GM23248 (cell line): ENCODE measurements around the gene PRCP. TPM values are rescaled to one million over a fixed set of nuclear protein-coding genes. Genes with fewer than 3 reads are reported as not detected.

Experiments
- DNase-seq: peaks from one replicate; pipeline ENCODE4 v3.0.0-alpha.2; 2015
- H2AFZ ChIP-seq: fragments of 200-600 bp; sonication (generic); 2 replicates; pipeline ENCODE4 v1.6.1; 2016; ENCODE audit warnings: antibody characterized with exemption
- H3F3A ChIP-seq: fragments of 200-600 bp; sonication (generic); 2 replicates; pipeline ENCODE4 v1.6.1; 2016; ENCODE audit warnings: mild to moderate bottlenecking, antibody characterized with exemption, mixed run types; ENCODE audit not compliant: insufficient read depth
- H3K27ac ChIP-seq: fragments of 200-600 bp; sonication (generic); 2 replicates; pipeline ENCODE4 v1.5.1; 2016; ENCODE audit warnings: mild to moderate bottlenecking
- H3K27me3 ChIP-seq: fragments of 200-600 bp; sonication (generic); replicated peaks from 2 replicates; pipeline ENCODE4 v1.6.1; 2016; ENCODE audit warnings: mild to moderate bottlenecking; ENCODE audit not compliant: insufficient read depth
- H3K36me3 ChIP-seq: fragments of 200-600 bp; sonication (generic); 2 replicates; pipeline ENCODE4 v1.6.1; 2016; ENCODE audit warnings: low read depth, mild to moderate bottlenecking
- H3K4me1 ChIP-seq: fragments of 200-600 bp; sonication (generic); 2 replicates; pipeline ENCODE4 v1.6.1; 2016; ENCODE audit warnings: mild to moderate bottlenecking; ENCODE audit not compliant: insufficient read depth
- H3K4me2 ChIP-seq: fragments of 200-600 bp; sonication (generic); one replicate; pipeline ENCODE4 v1.6.1; 2016; ENCODE audit warnings: mild to moderate bottlenecking; ENCODE audit not compliant: unreplicated experiment
- H3K4me3 ChIP-seq: fragments of 200-600 bp; sonication (generic); 2 replicates; pipeline ENCODE4 v1.5.1; 2016; ENCODE audit warnings: mild to moderate bottlenecking
- H3K79me2 ChIP-seq: fragments of 200-600 bp; sonication (generic); 2 replicates; pipeline ENCODE4 v1.6.1; 2016; ENCODE audit warnings: mild to moderate bottlenecking; ENCODE audit not compliant: insufficient read depth
- H3K9ac ChIP-seq: fragments of 200-600 bp; sonication (generic); 2 replicates; pipeline ENCODE4 v1.6.1; 2016; ENCODE audit warnings: mild to moderate bottlenecking
- H3K9me2 ChIP-seq: fragments of 200-600 bp; sonication (generic); 2 replicates; pipeline ENCODE4 v1.6.1; 2016; ENCODE audit warnings: mixed run types, mild to moderate bottlenecking, moderate library complexity; ENCODE audit not compliant: insufficient read depth
- H3K9me3 ChIP-seq: fragments of 200-600 bp; sonication (generic); one replicate; pipeline ENCODE4 v1.6.1; 2017; ENCODE audit warnings: low read depth
- H4K20me1 ChIP-seq: fragments of 200-600 bp; sonication (generic); 2 replicates; pipeline ENCODE4 v1.6.0; 2016; ENCODE audit not compliant: insufficient read depth
- EZH2 ChIP-seq: fragments of 200-600 bp; sonication (generic); IDR thresholded peaks from 2 replicates; pipeline ENCODE4 v1.6.1; 2018; ENCODE audit warnings: antibody characterized with exemption, mild to moderate bottlenecking; ENCODE audit not compliant: insufficient read depth, poor library complexity, severe bottlenecking
- EZH2phosphoT487 ChIP-seq: fragments of 200-600 bp; sonication (generic); IDR thresholded peaks from 2 replicates; pipeline ENCODE4 v1.6.1; 2018; ENCODE audit warnings: antibody characterized with exemption, moderate library complexity, mild to moderate bottlenecking, low read depth; ENCODE audit not compliant: insufficient read depth
- WGBS, 2 experiments: methylation state at CpG; one replicate each; pipeline ENCODE4 v1.1.6; 2015 to 2017; ENCODE audit warnings: low lambda C conversion rate in 2 of 2, low coverage in 1 of 2; ENCODE audit errors: missing lambda C conversion rate in 2 of 2; 5-methylcytosine and 5-hydroxymethylcytosine counted together
- in situ Hi-C: fragments of 300-500 bp; cut with MboI; formaldehyde crosslinking; loops from 2 replicates; pipeline ENCODE4 v1.15.0; 2020
- polyA plus RNA-seq: library from polyadenylated mRNA; unstranded; fragments of >200 nt; fragmentation: Nextera tagmentation; extraction: Ambion mirVana; gene quantifications from 2 replicates; pipeline ENCODE4 v1.2.1, GENCODE V29; 2016
- total RNA-seq: library from RNA; depleted of rRNA; stranded (reverse); fragments of >200 nt; shearing (Covaris generic); gene quantifications from 2 replicates; pipeline ENCODE4 v1.2.3, GENCODE V29; 2014

The PRCP gene
- total and polyA plus RNA-seq, 2 experiments from 2014 or later: 84.1 to 85.7 TPM

DNA sequence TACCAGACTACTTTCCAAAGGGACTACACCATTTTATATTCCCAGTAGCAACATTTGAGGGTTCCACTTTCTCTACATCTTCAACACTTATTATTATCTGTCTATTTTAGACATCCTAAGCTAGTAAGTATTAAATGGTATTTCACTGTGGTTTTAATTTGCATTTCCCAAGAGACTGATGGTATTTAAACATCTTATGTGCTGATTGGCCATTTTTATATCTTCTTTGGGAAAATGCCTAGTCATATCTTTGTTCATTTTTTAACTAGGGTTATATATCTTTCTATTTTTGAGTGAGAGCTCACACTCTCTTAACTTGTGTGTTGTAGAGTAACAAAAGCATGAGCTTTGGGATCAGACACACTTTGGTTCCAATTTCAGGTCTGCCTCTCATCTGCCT lies 73.7 kb downstream of the PRCP start:
- Histone ChIP-seq H3K4me3 (no peak overlapping the region), H3K27me3 (no peaks in the 10 kb centered on the region), H4K20me1 (no peaks in the 10 kb centered on the region), H3K27ac (no peak overlapping the region), H2AFZ (no peak overlapping the region), H3K4me2 (no peak overlapping the region), H3K4me1 (no peaks in the 10 kb centered on the region), H3F3A (no peaks in the 10 kb centered on the region), H3K9me2 (no peaks in the 10 kb centered on the region), H3K9ac (no peak overlapping the region), H3K79me2 (no peaks in the 10 kb centered on the region), H3K36me3 (no peaks in the 10 kb centered on the region), H3K9me3 (no peaks in the 10 kb centered on the region)
- TF ChIP-seq EZH2phosphoT487: no peak
- no peak for TF ChIP-seq EZH2
- no peak for DNase-seq
- in situ Hi-C loops: no loop called here

DNA sequence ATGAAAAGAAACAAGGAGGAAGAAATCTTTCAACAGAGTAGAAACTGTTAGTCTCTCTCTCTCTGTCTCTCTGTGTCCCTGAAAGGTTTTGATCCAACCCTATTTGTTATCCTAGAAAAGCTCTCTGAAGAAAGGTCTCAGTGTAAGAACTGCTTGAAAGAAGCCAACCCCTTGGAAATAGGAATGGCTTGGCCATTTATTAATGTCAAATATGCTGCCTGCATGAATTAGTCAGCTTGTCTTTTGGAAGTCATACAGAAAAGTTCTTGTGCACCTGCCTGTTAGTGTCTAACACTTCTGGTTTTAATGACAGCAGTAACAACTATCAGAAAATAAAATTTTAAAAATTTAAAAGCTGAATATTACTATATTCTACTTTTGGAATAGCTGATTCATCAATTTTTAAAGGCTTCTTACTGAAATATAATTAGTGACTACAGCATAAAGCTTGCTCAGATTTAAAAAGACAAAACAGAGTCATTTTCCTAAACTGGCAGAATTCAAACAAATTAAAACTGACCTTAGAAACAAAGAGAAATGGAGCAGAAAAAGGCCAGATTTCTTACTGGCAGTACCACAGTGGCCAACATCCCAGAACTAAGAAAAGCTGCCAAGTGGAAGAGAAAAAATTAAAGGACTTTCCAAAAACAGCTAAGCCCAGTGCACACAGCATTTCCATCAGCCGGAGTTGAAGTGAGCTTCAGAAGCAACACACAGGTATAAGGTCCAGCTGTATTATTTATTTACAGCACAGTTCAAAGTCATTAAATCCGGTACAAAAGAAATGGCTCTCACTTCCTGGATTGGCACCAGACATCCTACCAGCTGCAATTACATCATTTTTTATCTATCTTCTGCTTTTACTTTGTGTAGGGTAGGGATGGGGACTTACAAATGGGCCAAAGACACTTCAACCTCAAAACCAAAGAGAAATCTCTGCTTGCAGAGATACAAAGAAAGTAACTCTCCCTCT lies 76.3 kb downstream of the PRCP start:
- H3K36me3 ChIP-seq: no peaks in the 10 kb centered on the region
- DNase-seq: no peak
- H3K9ac ChIP-seq: no peak overlapping the region
- no peaks in the 10 kb centered on the region for H3K79me2 ChIP-seq
- H3K4me2 ChIP-seq: no peak overlapping the region
- no peaks in the 10 kb centered on the region for H3K27me3 ChIP-seq
- H4K20me1 ChIP-seq: no peaks in the 10 kb centered on the region
- no peak overlapping the region for H2AFZ ChIP-seq
- H3K4me3 ChIP-seq: no peak overlapping the region
- no peaks in the 10 kb centered on the region for H3K4me1 ChIP-seq
- in situ Hi-C loops: no loop called here
- no peak overlapping the region for H3K27ac ChIP-seq
- H3K9me2 ChIP-seq: no peaks in the 10 kb centered on the region
- no peaks in the 10 kb centered on the region for H3K9me3 ChIP-seq
- WGBS, 2 experiments: 13 to 19% methylated on average over 2 of the region's 2 CpGs
- TF ChIP-seq EZH2: no peak
- no peak for TF ChIP-seq EZH2phosphoT487
- no peaks in the 10 kb centered on the region for H3F3A ChIP-seq

GRCh38 chr11:82818409-82819043 lies 81.7 kb downstream of the PRCP start:
- H3F3A ChIP-seq: no peaks in the 10 kb centered on the region
- no peak for TF ChIP-seq EZH2phosphoT487
- TF ChIP-seq EZH2: no peak
- no peaks in the 10 kb centered on the region for H3K4me1 ChIP-seq
- H2AFZ ChIP-seq: no peak overlapping the region
- in situ Hi-C loops: no loop called here
- H3K27me3 ChIP-seq: peaks cover 11% of the 10 kb centered on the region; the same call in 1 of the 2 replicates
- H3K4me2 ChIP-seq: no peak overlapping the region
- no peak for DNase-seq
- no peak overlapping the region for H3K4me3 ChIP-seq
- no peak overlapping the region for H3K9ac ChIP-seq
- H3K36me3 ChIP-seq: no peaks in the 10 kb centered on the region
- no peaks in the 10 kb centered on the region for H3K9me3 ChIP-seq
- no peaks in the 10 kb centered on the region for H3K9me2 ChIP-seq
- H3K79me2 ChIP-seq: no peaks in the 10 kb centered on the region
- no peak overlapping the region for H3K27ac ChIP-seq
- 76 to 77% methylated on average over 10 of the region's 10 CpGs for WGBS, 2 experiments
- no peaks in the 10 kb centered on the region for H4K20me1 ChIP-seq

DNA sequence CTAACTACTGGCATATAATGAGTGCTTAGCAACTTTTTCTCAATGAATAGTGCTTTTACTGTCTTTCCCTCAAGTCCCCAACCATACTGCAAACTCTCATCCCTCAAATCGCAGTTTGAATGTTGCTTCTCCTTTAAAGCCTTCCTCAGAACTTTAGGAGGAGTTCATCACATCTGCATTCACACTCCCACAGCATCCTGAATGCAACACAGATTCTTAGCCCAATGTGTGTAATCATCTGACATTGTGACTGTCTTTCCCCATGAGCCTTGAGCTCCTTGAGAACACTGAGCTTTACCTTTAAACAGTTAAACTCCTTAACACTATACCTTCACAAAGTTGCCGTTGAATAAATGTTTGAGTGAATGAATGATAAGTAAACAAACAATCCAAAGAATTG lies 84.8 kb downstream of the PRCP start:
- WGBS, 2 experiments: 51 to 57% methylated on average over 2 of the region's 2 CpGs
- no peak for TF ChIP-seq EZH2
- TF ChIP-seq EZH2phosphoT487: no peak
- Histone ChIP-seq H4K20me1 (no peaks in the 10 kb centered on the region), H3K36me3 (no peaks in the 10 kb centered on the region), H3F3A (no peaks in the 10 kb centered on the region), H3K4me1 (no peaks in the 10 kb centered on the region), H3K9me2 (no peaks in the 10 kb centered on the region), H3K9me3 (no peaks in the 10 kb centered on the region), H3K4me2 (no peak overlapping the region), H3K9ac (no peak overlapping the region), H3K27ac (no peak overlapping the region), H2AFZ (no peak overlapping the region), H3K4me3 (no peak overlapping the region), H3K79me2 (no peaks in the 10 kb centered on the region), H3K27me3 (peaks cover 11% of the 10 kb centered on the region; the same call in 1 of the 2 replicates)
- in situ Hi-C loops: no loop called here
- DNase-seq: no peak
